NCI-H146 treated with DMSO at 0.1 percent for 48 hours (cell line): ENCODE data around the gene UTS2B.

Source experiments
- DNase-seq: peaks from one replicate; lab custom pipeline; 2025; ENCODE audit not compliant: unreplicated experiment; lab: John Stamatoyannopoulos, UW

Gene UTS2B

DNA sequence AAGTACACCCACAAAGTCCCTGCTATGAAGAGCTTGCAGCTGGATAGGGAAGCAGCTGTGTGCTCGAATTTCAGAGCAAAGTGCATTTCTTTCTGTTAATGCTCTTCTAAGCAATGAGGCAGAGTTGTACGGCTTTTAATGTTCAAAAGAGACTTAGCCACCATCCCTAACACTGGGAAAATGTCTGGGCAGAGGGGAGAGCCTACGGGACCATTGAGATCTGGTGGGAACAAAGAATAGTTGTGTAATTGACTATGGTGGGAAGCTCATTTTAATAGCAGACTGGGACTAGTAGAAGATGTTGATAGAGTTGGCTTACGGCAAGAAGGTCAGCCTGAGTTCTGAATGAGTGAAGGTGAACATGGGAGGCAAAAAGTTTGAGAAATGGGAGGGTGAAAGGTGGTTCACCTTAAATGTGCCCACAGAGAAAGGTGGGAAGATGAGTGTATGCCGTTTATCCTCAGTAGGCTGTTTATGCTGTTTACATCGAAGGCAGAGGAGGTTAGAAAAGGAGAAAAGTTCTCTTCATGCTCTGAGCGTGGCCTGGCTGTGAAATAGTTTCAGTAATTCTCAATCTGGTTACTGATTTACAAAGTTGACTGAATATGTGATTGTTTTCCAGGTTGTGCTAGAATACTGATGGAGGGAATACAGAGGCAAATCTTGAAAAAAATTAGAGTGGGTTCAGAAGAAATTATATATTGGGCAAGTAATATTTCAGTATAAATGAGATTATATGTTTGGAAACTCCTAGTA lies 22.9 kb upstream of the UTS2B start:
- no peak for DNase-seq

GRCh38 chr3:191352014-191352413 lies 21.7 kb upstream of the UTS2B start:
- no peak for DNase-seq

DNA sequence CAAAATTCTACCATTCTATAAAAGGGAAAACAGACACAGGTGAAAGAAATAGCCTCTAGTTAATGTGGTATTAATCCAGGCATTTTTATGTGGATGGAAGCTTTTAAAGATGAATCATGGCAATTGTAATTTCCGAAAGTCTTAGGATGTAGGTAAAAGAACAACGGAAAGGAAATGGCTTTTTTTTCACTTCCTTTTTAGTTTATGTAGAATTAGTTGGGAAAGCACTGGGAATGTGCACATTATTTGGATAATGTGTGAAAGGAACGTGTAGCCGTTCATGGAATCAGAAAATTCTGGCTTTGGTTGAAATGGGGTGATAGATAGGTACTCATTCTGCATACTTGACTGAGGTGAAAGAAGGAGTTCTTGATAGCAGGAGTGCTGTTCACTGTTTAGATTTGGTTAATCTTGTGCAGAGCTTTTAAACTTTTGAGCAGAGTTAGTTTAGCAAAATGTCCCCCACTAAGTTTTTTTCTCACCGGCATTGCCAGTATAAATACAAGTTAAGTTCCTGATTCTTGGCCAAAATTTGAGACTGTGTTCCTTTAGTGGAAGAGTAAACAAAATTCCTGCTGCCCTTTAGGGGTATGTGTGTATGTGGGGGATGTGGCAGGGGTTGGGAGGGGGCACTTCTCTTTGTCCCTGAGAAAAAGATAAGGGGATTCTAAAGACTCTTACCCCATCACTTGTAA lies 20.2 kb upstream of the UTS2B start:
- no peak for DNase-seq

- no peak for DNase-seq
These were observed 17.8 kb upstream of the UTS2B start for GRCh38 chr3:191348098-191348497.

GRCh38 chr3:191347228-191347627 lies 16.9 kb upstream of the UTS2B start:
- DNase-seq = no peak

- DNase-seq = no peak
These were observed 15.0 kb upstream of the UTS2B start for GRCh38 chr3:191345334-191345733.

- no peak for DNase-seq
These were observed 13.6 kb upstream of the UTS2B start for GRCh38 chr3:191343913-191344312.

DNA sequence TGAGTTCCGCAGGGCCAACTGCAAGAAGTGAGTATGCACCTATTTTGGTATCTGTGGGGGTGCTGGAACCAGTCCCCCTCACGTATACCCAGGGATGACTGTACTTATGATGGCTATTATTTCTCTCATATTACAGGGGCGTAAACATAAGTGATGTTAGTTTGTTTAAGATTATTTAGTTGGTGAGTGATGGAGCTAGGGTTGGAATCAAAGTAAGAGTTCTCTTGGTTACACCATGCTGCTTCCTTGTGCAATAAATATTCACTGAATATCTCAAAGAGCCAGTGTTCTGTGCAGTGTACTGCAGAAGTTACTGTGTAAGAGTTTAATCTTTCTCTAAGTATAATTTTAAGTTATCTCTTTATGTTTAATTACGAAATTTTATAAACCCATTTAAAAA lies 12.8 kb upstream of the UTS2B start:
- no peak for DNase-seq

GRCh38 chr3:191342411-191342810 lies 12.1 kb upstream of the UTS2B start:
- no peak for DNase-seq

GRCh38 chr3:191342006-191342405 lies 11.7 kb upstream of the UTS2B start:
- DNase-seq = no peak

DNA sequence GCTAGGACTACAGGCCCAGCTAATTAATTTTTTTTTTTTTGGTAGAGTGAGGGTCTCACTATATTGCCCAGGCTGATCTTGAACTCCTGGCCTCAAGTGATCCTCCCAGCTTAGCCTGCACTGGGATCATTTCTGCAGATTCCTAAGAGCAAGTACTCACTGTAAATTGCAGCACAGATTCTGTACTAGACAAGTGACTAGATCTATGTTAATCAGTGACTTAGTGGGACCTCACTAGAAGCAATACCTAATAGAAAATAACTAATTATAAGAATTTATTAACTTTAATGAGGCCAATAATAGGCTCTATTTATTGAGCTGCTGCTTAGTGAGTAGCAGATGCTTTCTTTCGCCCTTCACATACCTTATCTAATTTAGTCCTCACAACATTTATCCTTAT lies 10.6 kb upstream of the UTS2B start:
- DNase-seq = no peak

- DNase-seq = no peak
These were observed 10.0 kb upstream of the UTS2B start for GRCh38 chr3:191340351-191340750.

- no peak for DNase-seq
These were observed 9.1 kb upstream of the UTS2B start for GRCh38 chr3:191339316-191339917.

DNA sequence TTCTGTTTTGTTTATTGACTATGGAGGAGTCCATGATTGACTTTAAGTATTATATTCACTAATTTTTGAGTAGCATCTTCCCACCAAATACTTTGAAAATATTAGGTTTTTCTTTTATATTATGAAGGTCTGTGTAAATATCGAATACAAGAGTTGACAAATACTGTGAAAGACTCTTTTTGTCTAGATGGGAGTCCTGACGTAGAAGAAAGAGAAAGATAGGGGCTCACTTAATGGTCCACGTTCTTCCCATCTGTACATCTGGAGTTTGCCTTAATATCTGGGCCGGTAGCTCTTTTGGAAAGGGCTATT lies 7.8 kb upstream of the UTS2B start:
- no peak for DNase-seq

GRCh38 chr3:191336833-191337232 lies 6.5 kb upstream of the UTS2B start:
- DNase-seq = no peak

DNA sequence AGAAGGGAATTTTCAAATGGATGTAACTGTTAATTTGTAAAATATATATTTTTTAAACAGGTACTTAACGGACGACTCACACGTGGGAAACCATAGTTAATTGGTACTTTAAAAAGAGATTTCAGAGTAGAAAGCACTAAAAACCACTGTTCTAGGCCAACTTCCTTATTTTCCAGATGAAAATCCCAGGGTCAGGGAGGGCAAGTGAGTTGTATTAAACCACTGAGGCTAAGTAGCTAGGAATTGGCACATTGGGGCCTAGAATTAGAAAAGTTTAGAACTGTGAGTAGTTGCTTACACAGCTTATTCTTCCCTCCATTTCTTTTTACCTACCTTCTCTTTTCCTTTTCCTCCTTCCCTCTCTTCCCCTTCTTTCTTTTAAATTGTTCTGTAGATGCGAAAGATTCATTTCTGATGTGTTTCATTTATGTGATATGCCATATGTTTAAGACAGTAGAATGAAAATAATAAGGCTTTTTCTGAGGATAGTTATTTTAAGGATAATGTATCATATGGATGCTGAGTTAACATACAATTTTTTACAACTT lies 4.1 kb upstream of the UTS2B start:
- no peak for DNase-seq

GRCh38 chr3:191333298-191333880 lies 3.1 kb upstream of the UTS2B start:
- no peak for DNase-seq

DNA sequence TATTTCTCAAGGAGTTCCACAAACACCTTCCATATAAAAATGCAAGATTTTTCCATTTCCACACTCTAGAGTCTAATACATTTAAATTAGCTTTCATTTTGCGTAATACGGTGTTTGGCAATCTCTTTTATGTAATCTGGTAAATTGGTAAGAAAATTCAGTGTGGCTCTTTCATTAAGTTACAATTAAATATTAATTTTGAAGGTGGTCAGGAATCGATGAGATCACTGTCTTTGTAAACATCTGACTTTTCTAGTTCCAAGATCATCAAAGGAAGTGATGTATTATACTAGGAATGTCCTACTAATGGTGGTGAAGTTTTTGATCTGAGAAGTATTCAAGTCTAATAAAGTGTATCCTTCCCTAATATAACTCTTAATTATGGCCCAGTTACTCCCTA lies 1.1 kb upstream of the UTS2B start:
- DNase-seq = no peak

GRCh38 chr3:191330530-191331048 lies 263 bp upstream of the UTS2B start:
- DNase-seq = peak; percentile 41

DNA sequence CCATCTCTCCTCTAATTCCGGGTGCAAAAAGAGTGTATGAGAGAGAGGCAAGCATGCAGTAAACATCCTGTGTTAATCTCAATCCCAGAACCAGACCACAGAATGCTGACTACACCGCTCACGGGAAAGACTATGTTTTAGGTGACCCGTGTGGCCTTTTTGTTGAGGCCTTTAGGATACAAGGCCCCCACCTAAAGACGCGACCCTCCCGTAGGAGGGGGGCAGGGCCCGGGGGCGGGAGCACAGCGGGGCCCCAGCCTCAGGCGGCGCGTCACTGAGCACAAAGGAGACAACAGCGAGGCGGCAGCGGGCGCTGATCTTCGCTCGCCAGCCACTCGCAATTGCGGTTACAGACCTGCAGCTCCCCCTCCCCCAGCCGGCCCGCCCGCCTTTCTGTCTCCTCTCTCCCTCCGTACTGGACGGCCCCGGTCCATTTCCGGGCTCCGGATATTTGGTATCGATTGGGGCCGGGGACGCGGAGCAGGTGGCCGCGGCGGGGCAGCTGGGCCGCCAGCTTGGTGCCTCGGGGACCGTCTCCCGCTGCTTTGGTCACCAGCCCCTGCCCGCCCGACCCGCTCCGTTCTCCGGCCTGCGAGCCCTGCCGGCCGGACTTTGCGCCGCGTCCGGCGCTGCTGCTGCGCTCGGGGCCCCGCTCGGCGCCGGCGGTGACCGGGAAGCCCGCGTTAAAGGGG lies 1.2 kb downstream of the UTS2B start, which contains the start of gene CCDC50:
TSS of gene CCDC50 (plus strand) at position 433 of the 692 bp plus-strand sequence. CDS start 281 bp downstream, outside the sequence.
- DNase-seq = peak; percentile 93
